MM.1S (cell line): ENCODE data around the gene PRSS21.

Experiments used
- DNase-seq: peaks from one replicate; pipeline ENCODE4 v3.0.0-alpha.2; 2015
- H2AFZ ChIP-seq: fragments of 300-600 bp; sonication (generic); 2 replicates; pipeline ENCODE4 v1.6.0; 2016; ENCODE audit warnings: antibody characterized with exemption, low read length
- H3F3A ChIP-seq: fragments of 300-600 bp; sonication (generic); 2 replicates; pipeline ENCODE4 v1.6.1; 2016; ENCODE audit warnings: mild to moderate bottlenecking, antibody characterized with exemption, low read length, moderate library complexity, mixed read lengths; ENCODE audit not compliant: insufficient read depth
- H3K27ac ChIP-seq: fragments of 300-600 bp; sonication (generic); 2 replicates; pipeline ENCODE4 v1.5.1; 2016; ENCODE audit warnings: mild to moderate bottlenecking, low read length
- H3K27me3 ChIP-seq: fragments of 300-600 bp; sonication (generic); replicated peaks from 2 replicates; pipeline ENCODE4 v1.6.0; 2016; ENCODE audit warnings: low read length; ENCODE audit not compliant: insufficient read depth
- H3K36me3 ChIP-seq: fragments of 300-600 bp; sonication (generic); replicated peaks from 2 replicates; pipeline ENCODE4 v1.6.1; 2016; ENCODE audit warnings: mild to moderate bottlenecking, low read length, mixed read lengths; ENCODE audit not compliant: insufficient read depth
- H3K4me1 ChIP-seq: fragments of 300-600 bp; sonication (generic); 2 replicates; pipeline ENCODE4 v1.6.1; 2016; ENCODE audit warnings: low read length, mixed read lengths
- H3K4me2 ChIP-seq: fragments of 300-600 bp; sonication (generic); 2 replicates; pipeline ENCODE4 v1.6.0; 2016; ENCODE audit warnings: low read depth, low read length
- H3K4me3 ChIP-seq: fragments of 300-600 bp; sonication (generic); 2 replicates; pipeline ENCODE4 v1.5.1; 2016; ENCODE audit warnings: low read length, mixed read lengths
- H3K79me2 ChIP-seq: fragments of 300-600 bp; sonication (generic); 2 replicates; pipeline ENCODE4 v1.6.1; 2016; ENCODE audit warnings: mixed run types, low read length, mixed read lengths
- H3K9ac ChIP-seq: fragments of 300-600 bp; sonication (generic); 2 replicates; pipeline ENCODE4 v1.6.1; 2016; ENCODE audit warnings: low read length, mixed read lengths
- H3K9me2 ChIP-seq: fragments of 300-600 bp; sonication (generic); replicated peaks from 2 replicates; pipeline ENCODE4 v1.6.1; 2016; ENCODE audit warnings: mild to moderate bottlenecking, low read length, mixed read lengths; ENCODE audit not compliant: insufficient read depth
- H3K9me3 ChIP-seq: fragments of 300-600 bp; sonication (generic); replicated peaks from 2 replicates; pipeline ENCODE4 v1.6.1; 2016; ENCODE audit warnings: mild to moderate bottlenecking, low read length, mixed read lengths; ENCODE audit not compliant: insufficient read depth
- H4K20me1 ChIP-seq: fragments of 300-600 bp; sonication (generic); 2 replicates; pipeline ENCODE4 v1.6.1; 2016; ENCODE audit warnings: mild to moderate bottlenecking, low read length, moderate library complexity, mixed read lengths; ENCODE audit not compliant: insufficient read depth
- EZH2 ChIP-seq: fragments of 300-600 bp; sonication (generic); optimal IDR thresholded peaks from 2 replicates; pipeline ENCODE3; 2017; ENCODE audit warnings: low read depth, mild to moderate bottlenecking, antibody characterized with exemption, low read length, mixed read lengths
- EZH2phosphoT487 ChIP-seq: fragments of 300-600 bp; sonication (generic); IDR thresholded peaks from 2 replicates; pipeline ENCODE4 v1.6.1; 2018; ENCODE audit warnings: antibody characterized with exemption, low read length
- TF ChIP-seq, protein P1 (sequence below): fragments of 300-600 bp; sonication (generic); IDR thresholded peaks from 2 replicates; pipeline ENCODE4 v1.5.1; 2016; ENCODE audit warnings: antibody characterized with exemption, low read length, mixed read lengths

Gene PRSS21

DNA sequence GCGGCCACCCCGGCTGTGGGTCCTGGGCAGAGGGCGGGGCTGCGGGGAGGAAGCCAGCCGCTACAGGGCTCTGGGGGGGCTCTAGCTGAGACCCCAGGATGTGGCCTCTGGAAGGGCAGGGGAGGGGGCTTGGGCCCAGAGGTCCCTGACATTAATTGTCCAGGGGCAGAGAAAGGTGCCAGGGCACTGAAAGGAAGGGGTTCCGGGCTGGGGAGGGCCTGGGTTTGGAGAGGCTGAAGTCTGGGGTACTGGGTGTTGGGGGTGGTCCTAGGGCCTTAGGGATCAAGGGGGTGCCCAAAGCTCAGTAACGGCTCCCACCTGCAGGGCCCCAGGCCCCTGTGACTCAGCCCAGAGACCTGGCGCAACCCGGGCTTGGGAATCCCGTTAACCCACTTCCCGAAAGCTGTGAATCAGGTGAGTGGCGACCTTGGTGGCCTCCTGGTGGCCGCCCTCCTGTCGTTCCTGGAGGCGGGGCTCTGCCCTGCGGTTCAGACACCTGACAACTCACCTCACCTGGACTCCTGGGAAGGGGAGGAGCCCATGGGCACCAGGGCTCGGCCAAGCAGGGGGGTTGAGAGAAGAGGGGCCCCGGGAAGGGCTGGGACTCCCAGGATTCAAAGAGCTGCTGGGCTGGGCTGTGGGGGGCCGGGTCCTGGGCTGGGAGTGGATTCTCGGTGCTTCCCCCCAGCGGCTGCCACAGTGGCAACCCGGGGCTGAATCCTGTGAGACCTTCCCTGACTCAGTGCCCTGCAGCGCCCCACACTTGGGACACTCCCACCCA lies 41.4 kb downstream of the PRSS21 start:
- H3K4me2 ChIP-seq = peak overlapping the region; percentile 56
- peaks cover 57% of the 10 kb centered on the region for H3K27me3 ChIP-seq
- TF ChIP-seq EZH2 (no peak), EZH2phosphoT487 (no peak)
- TF ChIP-seq, protein P1, sequence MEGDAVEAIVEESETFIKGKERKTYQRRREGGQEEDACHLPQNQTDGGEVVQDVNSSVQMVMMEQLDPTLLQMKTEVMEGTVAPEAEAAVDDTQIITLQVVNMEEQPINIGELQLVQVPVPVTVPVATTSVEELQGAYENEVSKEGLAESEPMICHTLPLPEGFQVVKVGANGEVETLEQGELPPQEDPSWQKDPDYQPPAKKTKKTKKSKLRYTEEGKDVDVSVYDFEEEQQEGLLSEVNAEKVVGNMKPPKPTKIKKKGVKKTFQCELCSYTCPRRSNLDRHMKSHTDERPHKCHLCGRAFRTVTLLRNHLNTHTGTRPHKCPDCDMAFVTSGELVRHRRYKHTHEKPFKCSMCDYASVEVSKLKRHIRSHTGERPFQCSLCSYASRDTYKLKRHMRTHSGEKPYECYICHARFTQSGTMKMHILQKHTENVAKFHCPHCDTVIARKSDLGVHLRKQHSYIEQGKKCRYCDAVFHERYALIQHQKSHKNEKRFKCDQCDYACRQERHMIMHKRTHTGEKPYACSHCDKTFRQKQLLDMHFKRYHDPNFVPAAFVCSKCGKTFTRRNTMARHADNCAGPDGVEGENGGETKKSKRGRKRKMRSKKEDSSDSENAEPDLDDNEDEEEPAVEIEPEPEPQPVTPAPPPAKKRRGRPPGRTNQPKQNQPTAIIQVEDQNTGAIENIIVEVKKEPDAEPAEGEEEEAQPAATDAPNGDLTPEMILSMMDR = no peak
- H3K27ac ChIP-seq = no peak overlapping the region
- no peaks in the 10 kb centered on the region for H3K79me2 ChIP-seq
- H3K4me1 ChIP-seq = no peaks in the 10 kb centered on the region
- H3F3A ChIP-seq = no peaks in the 10 kb centered on the region
- H3K9me3 ChIP-seq = no peaks in the 10 kb centered on the region
- no peak overlapping the region for H2AFZ ChIP-seq
- no peak for DNase-seq
- no peaks in the 10 kb centered on the region for H3K36me3 ChIP-seq
- no peaks in the 10 kb centered on the region for H4K20me1 ChIP-seq
- H3K9ac ChIP-seq = no peak overlapping the region
- H3K9me2 ChIP-seq = no peaks in the 10 kb centered on the region
- H3K4me3 ChIP-seq = peak overlapping the region; percentile 21; the same call in 1 of the 2 replicates

DNA sequence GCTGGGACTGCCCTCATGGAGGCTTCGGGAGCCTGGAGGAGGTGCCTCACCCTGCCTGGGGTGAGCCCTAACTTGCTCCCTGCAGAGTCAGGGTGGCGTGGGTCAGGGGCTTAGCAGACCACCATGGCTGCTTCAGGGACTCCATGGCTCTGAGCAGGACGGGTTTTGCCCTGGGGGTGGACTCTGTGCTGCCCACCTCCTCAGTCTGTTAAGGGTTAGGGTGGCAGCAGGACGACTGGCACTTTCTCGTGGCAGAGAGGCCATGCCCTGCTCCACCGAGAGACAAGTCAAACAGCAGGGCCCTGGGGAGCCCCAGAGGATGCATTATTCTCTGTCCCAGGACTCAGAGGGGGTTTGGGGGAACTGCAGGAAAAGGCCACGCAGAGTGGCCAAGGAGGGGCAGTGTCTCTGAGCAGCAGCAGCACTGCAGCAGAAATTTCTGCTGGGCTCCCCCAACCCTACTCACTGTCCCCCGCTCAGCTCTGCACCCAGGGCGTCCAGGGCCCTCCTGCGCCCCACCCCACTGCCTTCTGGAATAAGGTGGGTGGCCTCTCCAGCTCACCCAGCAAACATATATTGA lies 42.7 kb downstream of the PRSS21 start:
- no peak for DNase-seq
- Histone ChIP-seq H3K9ac (no peak overlapping the region), H3K27me3 (peaks cover 60% of the 10 kb centered on the region)

DNA sequence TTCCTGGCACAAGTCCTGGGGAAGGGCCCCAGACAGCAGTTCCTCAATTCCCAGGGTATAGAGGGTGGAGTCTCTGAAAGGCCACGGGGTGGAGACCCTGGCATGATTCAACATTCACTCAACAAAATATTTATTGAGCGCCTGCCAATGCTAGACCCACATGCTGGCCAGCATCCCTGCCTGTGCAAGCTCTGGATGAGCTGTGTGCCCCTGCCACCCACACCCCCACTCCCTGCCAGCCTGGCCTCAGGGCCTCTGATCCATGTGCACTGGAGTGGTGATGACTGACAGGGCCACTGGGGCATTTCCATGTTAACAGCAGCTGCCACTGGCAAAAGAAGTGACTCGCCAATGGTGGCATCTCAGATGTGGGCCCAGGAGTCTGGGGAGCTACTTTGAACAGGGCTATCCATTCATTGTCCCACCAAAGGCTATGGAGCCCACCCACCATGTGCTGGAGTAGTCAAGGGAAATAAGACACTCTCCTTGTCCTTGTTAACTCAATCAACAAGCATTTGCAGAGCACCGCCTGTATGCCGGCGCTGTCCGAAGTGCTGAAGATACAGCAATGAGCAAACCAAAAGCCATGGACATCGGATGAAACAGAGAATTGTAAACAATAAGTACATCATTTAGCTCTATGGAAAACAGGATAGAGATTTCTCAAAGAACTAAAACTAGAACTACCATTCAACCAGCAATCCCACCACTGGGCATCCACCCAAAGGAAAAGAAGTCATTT lies 44.0 kb downstream of the PRSS21 start:
- DNase-seq = no peak
- H3K27me3 ChIP-seq = peaks cover 72% of the 10 kb centered on the region
- no peaks in the 10 kb centered on the region for H3K9me3 ChIP-seq
- no peaks in the 10 kb centered on the region for H3F3A ChIP-seq
- H3K4me1 ChIP-seq = no peaks in the 10 kb centered on the region
- H2AFZ ChIP-seq = no peak overlapping the region
- no peaks in the 10 kb centered on the region for H4K20me1 ChIP-seq
- no peak overlapping the region for H3K9ac ChIP-seq
- H3K9me2 ChIP-seq = no peaks in the 10 kb centered on the region
- H3K36me3 ChIP-seq = no peaks in the 10 kb centered on the region
- H3K4me2 ChIP-seq = no peak overlapping the region
- no peaks in the 10 kb centered on the region for H3K79me2 ChIP-seq
- H3K27ac ChIP-seq = no peak overlapping the region
- TF ChIP-seq, protein P1 = no peak
- TF ChIP-seq EZH2 (no peak), EZH2phosphoT487 (no peak)
- H3K4me3 ChIP-seq = no peak overlapping the region

More for the DNA sequence above, 42.7 kb downstream of the PRSS21 start:
- Histone ChIP-seq H2AFZ (no peak overlapping the region), H3K36me3 (no peaks in the 10 kb centered on the region), H3K9me3 (no peaks in the 10 kb centered on the region), H3K4me2 (no peak overlapping the region), H3K4me3 (no peak overlapping the region), H4K20me1 (no peaks in the 10 kb centered on the region), H3K79me2 (no peaks in the 10 kb centered on the region), H3K27ac (no peak overlapping the region), H3K4me1 (no peaks in the 10 kb centered on the region), H3F3A (no peaks in the 10 kb centered on the region), H3K9me2 (no peaks in the 10 kb centered on the region)
- TF ChIP-seq, protein P1 = no peak
- TF ChIP-seq EZH2 (no peak), EZH2phosphoT487 (no peak)
